Osteoblast (primary cell): ENCODE data around the gene ORM1. TPM values are rescaled to one million over a fixed set of nuclear protein-coding genes. Genes with fewer than 3 reads are reported as not detected.

Experiments used
- DNase-seq: peaks from one replicate; pipeline ENCODE4 v3.0.0; 2011; ENCODE audit warnings: low spot score, mixed read lengths; ENCODE audit not compliant: insufficient read length; ENCODE audit errors: missing footprints
- H2AFZ ChIP-seq: 2 replicates; pipeline ENCODE4 v1.6.0; 2011; ENCODE audit warnings: mild to moderate bottlenecking, low read length
- H3K27ac ChIP-seq: 2 replicates; pipeline ENCODE4 v1.5.1; 2011; ENCODE audit warnings: mild to moderate bottlenecking, low read depth, low read length, moderate library complexity
- H3K27me3 ChIP-seq: 2 replicates; pipeline ENCODE4 v1.6.0; 2012; ENCODE audit warnings: mild to moderate bottlenecking, control low read depth, inconsistent platforms, low read length, moderate library complexity; ENCODE audit not compliant: insufficient read depth
- H3K36me3 ChIP-seq: 2 replicates; pipeline ENCODE4 v1.5.1; 2011; ENCODE audit warnings: mild to moderate bottlenecking, low read length, control low read depth, moderate library complexity; ENCODE audit not compliant: insufficient read depth
- H3K4me1 ChIP-seq: 2 replicates; pipeline ENCODE4 v1.5.1; 2011; ENCODE audit warnings: mild to moderate bottlenecking, low read length, control low read depth, moderate library complexity; ENCODE audit not compliant: insufficient read depth
- H3K4me2 ChIP-seq: 2 replicates; pipeline ENCODE4 v1.6.0; 2011; ENCODE audit warnings: mild to moderate bottlenecking, low read length; ENCODE audit not compliant: insufficient read depth
- H3K4me3 ChIP-seq: fragments of 200-600 bp; sonication (generic); 3 replicates; pipeline ENCODE4 v1.5.1; 2012; ENCODE audit warnings: mild to moderate bottlenecking, low read length, inconsistent platforms; ENCODE audit not compliant: insufficient read depth
- H3K79me2 ChIP-seq: 2 replicates; pipeline ENCODE4 v1.6.0; 2012; ENCODE audit warnings: mild to moderate bottlenecking, low read length, control low read depth, inconsistent platforms; ENCODE audit not compliant: insufficient read depth
- H3K9me3 ChIP-seq: 2 replicates; pipeline ENCODE4 v1.5.1; 2011; ENCODE audit warnings: low read depth, low read length, control low read depth
- H4K20me1 ChIP-seq: 2 replicates; pipeline ENCODE4 v1.6.0; 2012; ENCODE audit warnings: mild to moderate bottlenecking, low read length, control low read depth; ENCODE audit not compliant: insufficient read depth
- total RNA-seq: library from RNA; depleted of rRNA; stranded (reverse); fragments of >200 nt; gene quantifications from 2 replicates; pipeline ENCODE4 v1.2.3, GENCODE V29; 2012
- TF ChIP-seq, protein P1 (sequence below): IDR thresholded peaks from 2 replicates; pipeline ENCODE4 v1.5.1; 2011; ENCODE audit warnings: mild to moderate bottlenecking, low read depth, low read length, moderate library complexity; ENCODE audit errors: extremely low read depth

Gene ORM1
- total RNA-seq, 1 donor, result not detected

- Histone ChIP-seq H3K4me1 (peaks cover 4% of the 10 kb centered on the region), H3K9me3 (no peaks in the 10 kb centered on the region), H3K79me2 (no peaks in the 10 kb centered on the region), H2AFZ (no peak overlapping the region), H3K27ac (no peak overlapping the region), H3K27me3 (no peaks in the 10 kb centered on the region), H3K4me3 (no peak overlapping the region), H4K20me1 (no peaks in the 10 kb centered on the region), H3K36me3 (peaks cover 63% of the 10 kb centered on the region), H3K4me2 (no peak overlapping the region)
- DNase-seq, result no peak
- TF ChIP-seq, protein P1, sequence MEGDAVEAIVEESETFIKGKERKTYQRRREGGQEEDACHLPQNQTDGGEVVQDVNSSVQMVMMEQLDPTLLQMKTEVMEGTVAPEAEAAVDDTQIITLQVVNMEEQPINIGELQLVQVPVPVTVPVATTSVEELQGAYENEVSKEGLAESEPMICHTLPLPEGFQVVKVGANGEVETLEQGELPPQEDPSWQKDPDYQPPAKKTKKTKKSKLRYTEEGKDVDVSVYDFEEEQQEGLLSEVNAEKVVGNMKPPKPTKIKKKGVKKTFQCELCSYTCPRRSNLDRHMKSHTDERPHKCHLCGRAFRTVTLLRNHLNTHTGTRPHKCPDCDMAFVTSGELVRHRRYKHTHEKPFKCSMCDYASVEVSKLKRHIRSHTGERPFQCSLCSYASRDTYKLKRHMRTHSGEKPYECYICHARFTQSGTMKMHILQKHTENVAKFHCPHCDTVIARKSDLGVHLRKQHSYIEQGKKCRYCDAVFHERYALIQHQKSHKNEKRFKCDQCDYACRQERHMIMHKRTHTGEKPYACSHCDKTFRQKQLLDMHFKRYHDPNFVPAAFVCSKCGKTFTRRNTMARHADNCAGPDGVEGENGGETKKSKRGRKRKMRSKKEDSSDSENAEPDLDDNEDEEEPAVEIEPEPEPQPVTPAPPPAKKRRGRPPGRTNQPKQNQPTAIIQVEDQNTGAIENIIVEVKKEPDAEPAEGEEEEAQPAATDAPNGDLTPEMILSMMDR, result no peak
Measured at GRCh38 chr9:114343471-114344187, 20.7 kb downstream of the ORM1 start.

DNA sequence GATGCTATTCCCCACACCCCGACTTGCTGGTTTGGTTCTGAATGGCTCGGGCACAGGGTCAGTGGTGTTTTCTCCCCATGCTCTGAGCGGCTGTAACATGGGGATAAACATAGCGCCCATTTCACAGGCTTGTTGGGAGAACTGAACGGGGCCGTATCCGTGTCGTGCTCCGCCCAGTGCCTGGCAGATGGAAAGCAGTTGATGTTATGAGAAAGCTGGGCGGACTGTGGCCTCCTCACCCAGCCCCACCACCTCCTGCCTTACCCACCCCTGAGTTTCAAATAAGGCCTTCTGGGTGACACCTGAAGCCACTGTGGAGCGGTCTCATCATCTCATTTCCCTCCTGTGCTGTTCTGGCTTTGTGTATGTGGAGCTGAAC is 21.3 kb downstream of the ORM1 start:
- no peak overlapping the region for H3K27ac ChIP-seq
- no peaks in the 10 kb centered on the region for H3K79me2 ChIP-seq
- no peak overlapping the region for H3K4me3 ChIP-seq
- no peaks in the 10 kb centered on the region for H3K9me3 ChIP-seq
- H3K4me2 ChIP-seq, result no peak overlapping the region
- TF ChIP-seq, protein P1, result no peak
- no peak overlapping the region for H2AFZ ChIP-seq
- H4K20me1 ChIP-seq, result no peaks in the 10 kb centered on the region
- H3K36me3 ChIP-seq, result peaks cover 63% of the 10 kb centered on the region
- H3K27me3 ChIP-seq, result no peaks in the 10 kb centered on the region
- DNase-seq, result no peak
- H3K4me1 ChIP-seq, result peaks cover 9% of the 10 kb centered on the region

DNA sequence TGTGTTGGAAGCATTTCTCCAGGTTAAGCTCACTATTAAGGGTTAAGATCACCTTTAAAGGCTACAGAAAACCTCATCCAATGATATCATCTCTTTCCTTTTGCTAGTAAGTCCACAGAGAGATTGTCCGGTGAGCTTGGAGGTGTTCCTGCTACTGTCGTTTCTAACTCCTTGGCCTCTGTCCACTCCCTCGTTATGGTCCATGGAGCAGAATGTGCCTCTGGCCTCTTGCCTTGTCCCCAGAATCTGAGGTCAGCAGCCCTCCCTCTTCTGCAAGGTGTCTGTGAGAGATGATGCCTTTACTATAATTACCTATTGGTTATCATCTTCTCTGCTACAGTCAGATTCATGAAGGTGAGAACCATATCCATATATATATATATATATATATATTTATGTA is 21.8 kb downstream of the ORM1 start:
- H2AFZ ChIP-seq, result no peak overlapping the region
- peaks cover 14% of the 10 kb centered on the region for H3K4me1 ChIP-seq
- DNase-seq, result no peak
- no peaks in the 10 kb centered on the region for H3K27me3 ChIP-seq
- H3K36me3 ChIP-seq, result peaks cover 60% of the 10 kb centered on the region
- TF ChIP-seq, protein P1, result no peak
- H4K20me1 ChIP-seq, result no peaks in the 10 kb centered on the region
- no peak overlapping the region for H3K4me3 ChIP-seq
- H3K79me2 ChIP-seq, result no peaks in the 10 kb centered on the region
- H3K4me2 ChIP-seq, result no peak overlapping the region
- no peak overlapping the region for H3K27ac ChIP-seq
- H3K9me3 ChIP-seq, result no peaks in the 10 kb centered on the region

- TF ChIP-seq, protein P1, result no peak
- Histone ChIP-seq H3K4me3 (no peak overlapping the region), H3K4me1 (peaks cover 15% of the 10 kb centered on the region), H3K27ac (no peak overlapping the region), H2AFZ (no peak overlapping the region), H4K20me1 (no peaks in the 10 kb centered on the region), H3K27me3 (no peaks in the 10 kb centered on the region), H3K9me3 (no peaks in the 10 kb centered on the region), H3K36me3 (peaks cover 63% of the 10 kb centered on the region), H3K4me2 (no peak overlapping the region), H3K79me2 (no peaks in the 10 kb centered on the region)
- DNase-seq, result no peak
Measured at GRCh38 chr9:114345493-114346065, 22.7 kb downstream of the ORM1 start.
